ENCODE data around the gene KLHL30.

The KLHL30 gene

GRCh38 chr2:238160206-238161129, 22.0 kb downstream of the KLHL30 start:
- DNase-seq (ENCODE audit: low spot score): no peak
- in situ Hi-C loops (cut with MboI; ENCODE audit: low sequenced_read_pairs, unreplicated experiment): no loop called here
- TF ChIP-seq CTCF (IDR thresholded peaks at IDR 0.05; ENCODE audit: borderline replicate concordance, control extremely low read depth, extremely low read depth, insufficient read depth, missing control alignments): no peak

GRCh38 chr2:238161291-238162051, 23.0 kb downstream of the KLHL30 start:
- DNase-seq (ENCODE audit: low spot score): no peak
- in situ Hi-C loops (cut with MboI; ENCODE audit: low sequenced_read_pairs, unreplicated experiment): no loop called here
- no peak for TF ChIP-seq CTCF (IDR thresholded peaks at IDR 0.05; ENCODE audit: borderline replicate concordance, control extremely low read depth, extremely low read depth, insufficient read depth, missing control alignments)

- no peak for DNase-seq (ENCODE audit: low spot score)
- no peak for TF ChIP-seq CTCF (IDR thresholded peaks at IDR 0.05; ENCODE audit: borderline replicate concordance, control extremely low read depth, extremely low read depth, insufficient read depth, missing control alignments)
- in situ Hi-C loops (cut with MboI; ENCODE audit: low sequenced_read_pairs, unreplicated experiment): no loop called here
These were observed 23.9 kb downstream of the KLHL30 start for GRCh38 chr2:238162251-238162845.

- TF ChIP-seq CTCF (IDR thresholded peaks at IDR 0.05; ENCODE audit: borderline replicate concordance, control extremely low read depth, extremely low read depth, insufficient read depth, missing control alignments): no peak
These were observed 24.5 kb downstream of the KLHL30 start for GRCh38 chr2:238162846-238163441.

GRCh38 chr2:238163481-238164198, 25.2 kb downstream of the KLHL30 start:
- no peak for TF ChIP-seq CTCF (IDR thresholded peaks at IDR 0.05; ENCODE audit: borderline replicate concordance, control extremely low read depth, extremely low read depth, insufficient read depth, missing control alignments)
- no peak for DNase-seq (ENCODE audit: low spot score)

More at GRCh38 chr2:238162846-238163441, 24.5 kb downstream of the KLHL30 start:
- DNase-seq (ENCODE audit: low spot score): no peak
- in situ Hi-C loops (cut with MboI; ENCODE audit: low sequenced_read_pairs, unreplicated experiment): no loop called here

More at GRCh38 chr2:238163481-238164198, 25.2 kb downstream of the KLHL30 start:
- in situ Hi-C loops (cut with MboI; ENCODE audit: low sequenced_read_pairs, unreplicated experiment): no loop called here
